HepG2 (cell line): ENCODE measurements around the gene P2RX3. TPM values are rescaled to one million over a fixed set of nuclear protein-coding genes. Genes with fewer than 3 reads are reported as not detected.

ENCODE experiments used
- JUND ChIP-seq: sonication (generic); formaldehyde crosslinking; IDR thresholded peaks from 2 replicates; pipeline ENCODE4 v1.8.0; 2022; ENCODE audit warnings: mild to moderate bottlenecking, missing genetic modification reagents
- MATR3 ChIP-seq: sonication (generic); formaldehyde crosslinking; IDR thresholded peaks from 2 replicates; pipeline ENCODE4 v1.4.0; 2020; ENCODE audit warnings: missing genetic modification reagents
- MYC ChIP-seq: sonication (generic); formaldehyde crosslinking; IDR thresholded peaks from 2 replicates; pipeline ENCODE4 v1.9.0; 2021; ENCODE audit warnings: missing genetic modification reagents, borderline replicate concordance
- PHF21A ChIP-seq: sonication (generic); formaldehyde crosslinking; IDR thresholded peaks from 2 replicates; pipeline ENCODE4 v1.5.0; 2020; ENCODE audit warnings: mild to moderate bottlenecking, missing genetic modification reagents
- RELA ChIP-seq: sonication (generic); formaldehyde crosslinking; IDR thresholded peaks from 2 replicates; pipeline ENCODE4 v1.4.0; 2020; ENCODE audit warnings: missing genetic modification reagents
- SAFB2 ChIP-seq: sonication (generic); formaldehyde crosslinking; IDR thresholded peaks from 2 replicates; pipeline ENCODE4 v1.5.1; 2020; ENCODE audit warnings: missing genetic modification reagents, low read depth, mild to moderate bottlenecking, borderline replicate concordance
- TARDBP ChIP-seq: sonication (generic); formaldehyde crosslinking; IDR thresholded peaks from 2 replicates; pipeline ENCODE4 v1.8.0; 2022; ENCODE audit warnings: mild to moderate bottlenecking, missing genetic modification reagents
- ZEB1 ChIP-seq: IDR thresholded peaks from 2 replicates; pipeline ENCODE4 v1.6.1; 2012; ENCODE audit warnings: mild to moderate bottlenecking, low read depth, inconsistent platforms; ENCODE audit not compliant: insufficient replicate concordance
- ZNF224 ChIP-seq: sonication (generic); formaldehyde crosslinking; IDR thresholded peaks from 2 replicates; pipeline ENCODE4 v1.5.0; 2020; ENCODE audit warnings: mild to moderate bottlenecking, missing genetic modification reagents
- ZNF501 ChIP-seq: sonication (generic); formaldehyde crosslinking; IDR thresholded peaks from 2 replicates; pipeline ENCODE4 v1.5.1; 2020; ENCODE audit warnings: mild to moderate bottlenecking, moderate library complexity, missing genetic modification reagents
- ZNF547 ChIP-seq: sonication (generic); formaldehyde crosslinking; IDR thresholded peaks from 2 replicates; pipeline ENCODE4 v1.5.1; 2020; ENCODE audit warnings: mild to moderate bottlenecking, missing genetic modification reagents
- ZNF570 ChIP-seq: sonication (generic); formaldehyde crosslinking; IDR thresholded peaks from 2 replicates; pipeline ENCODE4 v1.4.0; 2020; ENCODE audit warnings: mild to moderate bottlenecking, missing genetic modification reagents, borderline replicate concordance
- ZNF724P ChIP-seq: sonication (generic); formaldehyde crosslinking; IDR thresholded peaks from 2 replicates; pipeline ENCODE4 v1.8.0; 2022; ENCODE audit warnings: missing genetic modification reagents, borderline replicate concordance
- ZNF749 ChIP-seq: sonication (generic); formaldehyde crosslinking; IDR thresholded peaks from 2 replicates; pipeline ENCODE4 v1.8.0; 2022; ENCODE audit warnings: mild to moderate bottlenecking, missing genetic modification reagents, moderate library complexity, borderline replicate concordance
- ZNF75D ChIP-seq: sonication (generic); formaldehyde crosslinking; IDR thresholded peaks from 2 replicates; pipeline ENCODE4 v1.8.1; 2023; ENCODE audit warnings: missing genetic modification reagents, mild to moderate bottlenecking, borderline replicate concordance
- ZNF839 ChIP-seq: sonication (generic); formaldehyde crosslinking; IDR thresholded peaks from 2 replicates; pipeline ENCODE4 v1.4.0; 2020; ENCODE audit warnings: missing genetic modification reagents, mild to moderate bottlenecking, borderline replicate concordance
- ZNF841 ChIP-seq: sonication (generic); formaldehyde crosslinking; IDR thresholded peaks from 2 replicates; pipeline ENCODE4 v1.8.1; 2023; ENCODE audit warnings: missing genetic modification reagents, borderline replicate concordance
- ZSCAN30 ChIP-seq: sonication (generic); formaldehyde crosslinking; IDR thresholded peaks from 2 replicates; pipeline ENCODE4 v1.5.0; 2020; ENCODE audit warnings: mild to moderate bottlenecking, missing genetic modification reagents
- polyA plus RNA-seq, 8 experiments: library from polyadenylated mRNA; depleted of rRNA in 3 of 8; stranded (reverse) in 7 of 8; unstranded in 1 of 8; fragments of >200 nt; fragmentation: Illumina TruSeq in 4 of 8; extraction: Trizol in 4 of 8; gene quantifications; 2 replicates each; pipeline versions ENCODE4 v1.2.1 to v1.2.3, GENCODE V29; 2011 to 2016; ENCODE audit warnings: low read depth in 4 of 8, missing spikeins in 1 of 8, mixed read lengths in 1 of 8; ENCODE audit not compliant: insufficient read depth in 1 of 8
- total RNA-seq, 5 experiments: library from RNA; depleted of rRNA; stranded (reverse); fragments of >200 nt; fragmentation: Illumina TruSeq; extraction: Trizol; gene quantifications; 2 replicates each; pipeline ENCODE4 v1.2.3, GENCODE V29; 2016; ENCODE audit warnings: low read depth in 1 of 5
- TF ChIP-seq, protein P1 (sequence below): sonication (generic); formaldehyde crosslinking; conservative IDR thresholded peaks from 2 replicates; pipeline ENCODE4 v1.4.0; 2020; ENCODE audit warnings: missing genetic modification reagents
- TF ChIP-seq, protein P2 (sequence below): sonication (generic); formaldehyde crosslinking; IDR thresholded peaks from 2 replicates; pipeline ENCODE4 v1.8.1; 2023; ENCODE audit warnings: mild to moderate bottlenecking, moderate library complexity, missing genetic modification reagents
- TF ChIP-seq, protein P3 (sequence below): sonication (generic); formaldehyde crosslinking; IDR thresholded peaks from 2 replicates; pipeline ENCODE4 v1.4.0; 2020; ENCODE audit warnings: missing genetic modification reagents
- TF ChIP-seq, protein P4 (sequence below): IDR thresholded peaks from 2 replicates; pipeline ENCODE4 v1.6.1; 2016; ENCODE audit warnings: low read depth, borderline replicate concordance
- TF ChIP-seq, protein P5 (sequence below): sonication (generic); formaldehyde crosslinking; IDR thresholded peaks from 2 replicates; pipeline ENCODE4 v1.4.0; 2020; ENCODE audit warnings: missing genetic modification reagents

The P2RX3 gene
- total and polyA plus RNA-seq, 2 of the 13 experiments (the other 11 are each of a cell fraction or from before 2014, with no cell fraction given): 0.08 TPM; not detected in 1

DNA sequence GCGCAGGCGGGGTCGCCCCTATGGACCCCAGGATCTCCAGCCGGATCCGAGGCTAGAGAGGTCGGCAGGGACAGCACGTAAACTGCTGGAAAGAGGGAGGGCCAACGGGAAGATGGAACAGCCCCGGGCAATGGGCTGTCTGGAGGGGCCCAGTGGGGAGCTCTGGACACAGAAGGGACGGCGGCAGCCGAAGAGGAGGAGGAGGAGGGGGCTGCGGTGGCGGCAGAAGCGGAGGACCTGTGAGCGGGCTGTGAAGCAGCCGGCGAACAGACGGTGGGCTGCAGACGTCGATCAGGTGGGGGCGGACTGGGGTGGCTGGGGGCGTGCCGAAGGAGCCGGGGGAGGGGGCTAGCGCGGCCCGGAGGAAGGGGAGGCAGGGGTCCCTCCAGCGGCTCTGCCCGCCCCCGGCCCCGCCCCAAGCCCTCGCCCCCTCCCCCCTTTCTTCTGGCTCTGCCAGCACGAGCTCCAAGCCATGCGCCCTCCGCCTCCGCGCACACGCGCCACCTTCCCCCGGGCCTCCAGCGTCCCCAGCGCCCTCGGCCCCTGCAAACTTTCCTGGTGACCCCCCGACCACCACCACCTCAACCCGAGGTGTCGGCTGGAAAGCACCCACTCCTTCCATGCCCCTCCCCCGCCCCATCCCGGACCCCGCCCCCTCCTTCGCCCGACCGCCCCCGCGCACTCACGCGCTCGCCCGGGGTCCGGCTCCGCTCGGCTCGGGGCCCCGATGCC lies 13.8 kb upstream of the P2RX3 start (continued):
- TF ChIP-seq, protein P1, sequence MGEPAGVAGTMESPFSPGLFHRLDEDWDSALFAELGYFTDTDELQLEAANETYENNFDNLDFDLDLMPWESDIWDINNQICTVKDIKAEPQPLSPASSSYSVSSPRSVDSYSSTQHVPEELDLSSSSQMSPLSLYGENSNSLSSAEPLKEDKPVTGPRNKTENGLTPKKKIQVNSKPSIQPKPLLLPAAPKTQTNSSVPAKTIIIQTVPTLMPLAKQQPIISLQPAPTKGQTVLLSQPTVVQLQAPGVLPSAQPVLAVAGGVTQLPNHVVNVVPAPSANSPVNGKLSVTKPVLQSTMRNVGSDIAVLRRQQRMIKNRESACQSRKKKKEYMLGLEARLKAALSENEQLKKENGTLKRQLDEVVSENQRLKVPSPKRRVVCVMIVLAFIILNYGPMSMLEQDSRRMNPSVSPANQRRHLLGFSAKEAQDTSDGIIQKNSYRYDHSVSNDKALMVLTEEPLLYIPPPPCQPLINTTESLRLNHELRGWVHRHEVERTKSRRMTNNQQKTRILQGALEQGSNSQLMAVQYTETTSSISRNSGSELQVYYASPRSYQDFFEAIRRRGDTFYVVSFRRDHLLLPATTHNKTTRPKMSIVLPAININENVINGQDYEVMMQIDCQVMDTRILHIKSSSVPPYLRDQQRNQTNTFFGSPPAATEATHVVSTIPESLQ (CRISPR knock-in tag): no peak
- TF ChIP-seq, protein P2, sequence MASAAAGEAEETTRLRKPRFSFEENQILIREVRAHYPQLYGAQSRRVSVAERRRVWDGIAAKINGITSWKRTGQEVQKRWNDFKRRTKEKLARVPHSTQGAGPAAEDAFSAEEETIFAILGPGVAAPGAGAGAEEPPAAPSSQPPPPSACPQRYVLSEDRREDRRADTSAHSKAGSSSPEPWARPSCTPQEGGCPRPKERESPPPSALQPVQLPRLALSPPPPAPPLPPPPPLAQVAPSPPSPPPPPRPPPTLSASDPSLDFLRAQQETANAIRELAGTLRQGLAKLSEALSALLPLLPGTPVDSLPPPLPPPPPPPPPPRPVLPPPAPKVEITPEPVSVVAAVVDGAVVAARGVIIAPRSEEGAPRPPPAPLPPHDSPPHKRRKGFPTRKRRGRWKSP (CRISPR knock-in tag): no peak
- TF ChIP-seq, protein P3, sequence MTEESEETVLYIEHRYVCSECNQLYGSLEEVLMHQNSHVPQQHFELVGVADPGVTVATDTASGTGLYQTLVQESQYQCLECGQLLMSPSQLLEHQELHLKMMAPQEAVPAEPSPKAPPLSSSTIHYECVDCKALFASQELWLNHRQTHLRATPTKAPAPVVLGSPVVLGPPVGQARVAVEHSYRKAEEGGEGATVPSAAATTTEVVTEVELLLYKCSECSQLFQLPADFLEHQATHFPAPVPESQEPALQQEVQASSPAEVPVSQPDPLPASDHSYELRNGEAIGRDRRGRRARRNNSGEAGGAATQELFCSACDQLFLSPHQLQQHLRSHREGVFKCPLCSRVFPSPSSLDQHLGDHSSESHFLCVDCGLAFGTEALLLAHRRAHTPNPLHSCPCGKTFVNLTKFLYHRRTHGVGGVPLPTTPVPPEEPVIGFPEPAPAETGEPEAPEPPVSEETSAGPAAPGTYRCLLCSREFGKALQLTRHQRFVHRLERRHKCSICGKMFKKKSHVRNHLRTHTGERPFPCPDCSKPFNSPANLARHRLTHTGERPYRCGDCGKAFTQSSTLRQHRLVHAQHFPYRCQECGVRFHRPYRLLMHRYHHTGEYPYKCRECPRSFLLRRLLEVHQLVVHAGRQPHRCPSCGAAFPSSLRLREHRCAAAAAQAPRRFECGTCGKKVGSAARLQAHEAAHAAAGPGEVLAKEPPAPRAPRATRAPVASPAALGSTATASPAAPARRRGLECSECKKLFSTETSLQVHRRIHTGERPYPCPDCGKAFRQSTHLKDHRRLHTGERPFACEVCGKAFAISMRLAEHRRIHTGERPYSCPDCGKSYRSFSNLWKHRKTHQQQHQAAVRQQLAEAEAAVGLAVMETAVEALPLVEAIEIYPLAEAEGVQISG: peak; percentile 52; the same call in 1 of the 2 replicates
- no peak for TF ChIP-seq ZSCAN30 (CRISPR knock-in tag)
- no peak for TF ChIP-seq ZNF224 (CRISPR knock-in tag)
- TF ChIP-seq RELA (CRISPR knock-in tag): no peak
- no peak for TF ChIP-seq ZNF841 (CRISPR knock-in tag)
- TF ChIP-seq ZNF749 (CRISPR knock-in tag): no peak
- no peak for TF ChIP-seq ZNF501 (CRISPR knock-in tag)
- TF ChIP-seq MATR3 (CRISPR knock-in tag): no peak
- TF ChIP-seq ZNF547 (CRISPR knock-in tag): no peak
- no peak for TF ChIP-seq SAFB2 (CRISPR knock-in tag)
- no peak for TF ChIP-seq JUND (CRISPR knock-in tag)
- TF ChIP-seq ZNF724P (CRISPR knock-in tag): no peak
- TF ChIP-seq TARDBP: no peak
- TF ChIP-seq ZNF570 (CRISPR knock-in tag): no peak
- TF ChIP-seq, protein P4, sequence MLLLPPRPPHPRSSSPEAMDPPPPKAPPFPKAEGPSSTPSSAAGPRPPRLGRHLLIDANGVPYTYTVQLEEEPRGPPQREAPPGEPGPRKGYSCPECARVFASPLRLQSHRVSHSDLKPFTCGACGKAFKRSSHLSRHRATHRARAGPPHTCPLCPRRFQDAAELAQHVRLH (CRISPR knock-in tag): no peak
- TF ChIP-seq, protein P5, sequence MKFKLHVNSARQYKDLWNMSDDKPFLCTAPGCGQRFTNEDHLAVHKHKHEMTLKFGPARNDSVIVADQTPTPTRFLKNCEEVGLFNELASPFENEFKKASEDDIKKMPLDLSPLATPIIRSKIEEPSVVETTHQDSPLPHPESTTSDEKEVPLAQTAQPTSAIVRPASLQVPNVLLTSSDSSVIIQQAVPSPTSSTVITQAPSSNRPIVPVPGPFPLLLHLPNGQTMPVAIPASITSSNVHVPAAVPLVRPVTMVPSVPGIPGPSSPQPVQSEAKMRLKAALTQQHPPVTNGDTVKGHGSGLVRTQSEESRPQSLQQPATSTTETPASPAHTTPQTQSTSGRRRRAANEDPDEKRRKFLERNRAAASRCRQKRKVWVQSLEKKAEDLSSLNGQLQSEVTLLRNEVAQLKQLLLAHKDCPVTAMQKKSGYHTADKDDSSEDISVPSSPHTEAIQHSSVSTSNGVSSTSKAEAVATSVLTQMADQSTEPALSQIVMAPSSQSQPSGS: no peak
- TF ChIP-seq ZNF75D (CRISPR knock-in tag): no peak
- no peak for TF ChIP-seq ZNF839 (CRISPR knock-in tag)
- TF ChIP-seq ZEB1: no peak
- no peak for TF ChIP-seq PHF21A (CRISPR knock-in tag)
- TF ChIP-seq MYC (CRISPR knock-in tag): peak; percentile 52; the same call in 1 of the 2 replicates
